ENCODE results near the gene UBL5.
A peak's percentile ranks its signal among the peaks of the same experiment; 100 is the strongest.

DNA sequence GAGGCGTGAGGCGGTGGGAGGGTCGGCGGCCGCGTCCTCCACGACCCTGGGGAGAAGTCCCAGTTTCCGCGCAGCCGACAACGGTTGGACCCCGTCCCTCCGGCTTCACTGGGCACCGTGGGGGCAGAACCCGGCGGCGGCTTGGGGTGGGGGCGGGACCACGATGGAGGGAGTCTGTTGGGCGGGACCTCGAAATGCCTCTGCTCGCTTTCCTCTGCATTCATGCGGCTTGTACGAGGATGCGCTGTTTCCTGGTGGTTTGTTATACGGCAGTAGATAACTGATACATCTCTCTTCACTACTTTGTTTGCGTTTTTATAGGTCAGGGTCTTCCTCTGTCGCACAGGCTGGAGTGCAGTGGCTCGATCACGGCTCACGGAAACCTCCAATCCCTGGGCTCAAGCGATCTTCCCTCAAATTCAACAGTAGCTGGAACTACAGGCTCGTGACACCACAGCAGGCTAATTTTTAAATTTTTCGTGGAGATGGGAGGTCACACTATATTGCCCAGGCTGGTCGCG is 34.6 kb upstream of the UBL5 start:
- TF ChIP-seq, protein P1, sequence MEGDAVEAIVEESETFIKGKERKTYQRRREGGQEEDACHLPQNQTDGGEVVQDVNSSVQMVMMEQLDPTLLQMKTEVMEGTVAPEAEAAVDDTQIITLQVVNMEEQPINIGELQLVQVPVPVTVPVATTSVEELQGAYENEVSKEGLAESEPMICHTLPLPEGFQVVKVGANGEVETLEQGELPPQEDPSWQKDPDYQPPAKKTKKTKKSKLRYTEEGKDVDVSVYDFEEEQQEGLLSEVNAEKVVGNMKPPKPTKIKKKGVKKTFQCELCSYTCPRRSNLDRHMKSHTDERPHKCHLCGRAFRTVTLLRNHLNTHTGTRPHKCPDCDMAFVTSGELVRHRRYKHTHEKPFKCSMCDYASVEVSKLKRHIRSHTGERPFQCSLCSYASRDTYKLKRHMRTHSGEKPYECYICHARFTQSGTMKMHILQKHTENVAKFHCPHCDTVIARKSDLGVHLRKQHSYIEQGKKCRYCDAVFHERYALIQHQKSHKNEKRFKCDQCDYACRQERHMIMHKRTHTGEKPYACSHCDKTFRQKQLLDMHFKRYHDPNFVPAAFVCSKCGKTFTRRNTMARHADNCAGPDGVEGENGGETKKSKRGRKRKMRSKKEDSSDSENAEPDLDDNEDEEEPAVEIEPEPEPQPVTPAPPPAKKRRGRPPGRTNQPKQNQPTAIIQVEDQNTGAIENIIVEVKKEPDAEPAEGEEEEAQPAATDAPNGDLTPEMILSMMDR (IDR thresholded peaks at IDR 0.05): no peak
- peak in 1 of 2 donors; percentile 3 for TF ChIP-seq POLR2A (IDR thresholded peaks at IDR 0.05)
